ENCODE results near the gene ZNF592. TPM values are rescaled to one million over a fixed set of nuclear protein-coding genes. Genes with fewer than 3 reads are reported as not detected.

ZNF592 gene
- total RNA-seq, 1 donor from 2014 or later, result 29.3 TPM

GRCh38 chr15:84855765-84856164 is 107.4 kb downstream of the ZNF592 start:
- no peak for DNase-seq (ENCODE audit: low spot score)

Other genes starting within 250 kb of the ZNF592 start
- gene ZSCAN2, start 147.6 kb upstream of the ZNF592 start, total RNA-seq, result 15.3 TPM
- 38.7 TPM for gene WDR73, start 94.3 kb upstream of the ZNF592 start, total RNA-seq
- gene NMB, start 90.4 kb upstream of the ZNF592 start, total RNA-seq, result 8.1 TPM
- 121 TPM for gene SEC11A, start 32.5 kb upstream of the ZNF592 start, total RNA-seq
- 7.6 TPM for gene ALPK3, start 68.8 kb downstream of the ZNF592 start, total RNA-seq
- 2.6 TPM for gene SLC28A1, start 136.1 kb downstream of the ZNF592 start, total RNA-seq
- 80.0 TPM for gene PDE8A, start 233.3 kb downstream of the ZNF592 start, total RNA-seq